Measurements from ENCODE around the gene SDK1. TPM values are rescaled to one million over a fixed set of nuclear protein-coding genes. Genes with fewer than 3 reads are reported as not detected.

Gene SDK1
- total RNA-seq, 4 donors from 2014 or later = 3.7 to 80.9 (median 13.1) TPM

GRCh38 chr7:3415861-3416312 is 114.8 kb downstream of the SDK1 start:
- Histone ChIP-seq H3K36me3 (no peaks in the 10 kb centered on the region), H3K4me1 (no peaks in the 10 kb centered on the region), H3K27me3 (no peaks in the 10 kb centered on the region), H3K27ac (no peak overlapping the region), H3K4me3 (no peak overlapping the region), H3K9me3 (no peaks in the 10 kb centered on the region)
- no peak for TF ChIP-seq CTCF (IDR thresholded peaks at IDR 0.05)
- no peak for TF ChIP-seq POLR2A (IDR thresholded peaks at IDR 0.05)
- no peak for DNase-seq

GRCh38 chr7:3416453-3416852 is 115.4 kb downstream of the SDK1 start:
- TF ChIP-seq POLR2A (IDR thresholded peaks at IDR 0.05) = no peak
- TF ChIP-seq CTCF (IDR thresholded peaks at IDR 0.05) = no peak
- Histone ChIP-seq H3K4me3 (no peak overlapping the region), H3K27me3 (no peaks in the 10 kb centered on the region), H3K4me1 (no peaks in the 10 kb centered on the region), H3K36me3 (no peaks in the 10 kb centered on the region), H3K9me3 (no peaks in the 10 kb centered on the region), H3K27ac (no peak overlapping the region)
- DNase-seq = no peak

- H3K4me3 ChIP-seq = no peak overlapping the region
- no peak overlapping the region for H3K27ac ChIP-seq
- no peak for TF ChIP-seq POLR2A (IDR thresholded peaks at IDR 0.05)
- no peak for TF ChIP-seq CTCF (IDR thresholded peaks at IDR 0.05)
- no peaks in the 10 kb centered on the region for H3K36me3 ChIP-seq
- no peaks in the 10 kb centered on the region for H3K9me3 ChIP-seq
- no peaks in the 10 kb centered on the region for H3K4me1 ChIP-seq
- no peaks in the 10 kb centered on the region for H3K27me3 ChIP-seq
- no peak for DNase-seq
These were observed 124.0 kb downstream of the SDK1 start for GRCh38 chr7:3425087-3425486.

- Histone ChIP-seq H3K36me3 (no peaks in the 10 kb centered on the region), H3K4me3 (no peak overlapping the region), H3K27me3 (no peaks in the 10 kb centered on the region), H3K27ac (no peak overlapping the region), H3K4me1 (no peaks in the 10 kb centered on the region), H3K9me3 (no peaks in the 10 kb centered on the region)
- DNase-seq = no peak
- no peak for TF ChIP-seq CTCF (IDR thresholded peaks at IDR 0.05)
- no peak for TF ChIP-seq POLR2A (IDR thresholded peaks at IDR 0.05)
These were observed 125.0 kb downstream of the SDK1 start for GRCh38 chr7:3426064-3426463.

GRCh38 chr7:3427957-3428356 is 126.9 kb downstream of the SDK1 start:
- no peaks in the 10 kb centered on the region for H3K9me3 ChIP-seq
- H3K27ac ChIP-seq = no peak overlapping the region
- no peak for DNase-seq
- no peaks in the 10 kb centered on the region for H3K36me3 ChIP-seq
- H3K4me3 ChIP-seq = no peak overlapping the region
- TF ChIP-seq POLR2A (IDR thresholded peaks at IDR 0.05) = no peak
- no peak for TF ChIP-seq CTCF (IDR thresholded peaks at IDR 0.05)
- no peaks in the 10 kb centered on the region for H3K4me1 ChIP-seq
- H3K27me3 ChIP-seq = no peaks in the 10 kb centered on the region

- H3K4me1 ChIP-seq = no peaks in the 10 kb centered on the region
- DNase-seq = no peak
- no peaks in the 10 kb centered on the region for H3K36me3 ChIP-seq
- H3K9me3 ChIP-seq = no peaks in the 10 kb centered on the region
- TF ChIP-seq POLR2A (IDR thresholded peaks at IDR 0.05) (no peak), CTCF (IDR thresholded peaks at IDR 0.05) (no peak)
- no peak overlapping the region for H3K4me3 ChIP-seq
- no peak overlapping the region for H3K27ac ChIP-seq
- H3K27me3 ChIP-seq = no peaks in the 10 kb centered on the region
These were observed 128.9 kb downstream of the SDK1 start for GRCh38 chr7:3429981-3430380.
